ENCODE measurements around the gene FOXS1. TPM values are rescaled to one million over a fixed set of nuclear protein-coding genes. Genes with fewer than 3 reads are reported as not detected.

FOXS1 gene
- polyA plus RNA-seq, 1 of the 3 experiments (the other 2 are of a cell fraction): 0.99 TPM

GRCh38 chr20:31843881-31844280 lies 1.5 kb downstream of the FOXS1 start:
- TF ChIP-seq ZBTB33 (IDR thresholded peaks at IDR 0.05; ENCODE audit: borderline replicate concordance, low read depth) (no peak), GATA2 (CRISPR knock-in tag; IDR thresholded peaks at IDR 0.05) (no peak)
- Histone ChIP-seq H3K27ac (ENCODE audit: low read depth in 2 of 2, low read length in 1 of 2) (peak overlapping the region in 1 of 2 experiments; percentile 76; a peak in 1 of 4 replicates), H3F3A (replicated peaks; ENCODE audit: insufficient read depth) (peaks cover 13% of the 10 kb centered on the region), H3K9me3 (no peaks in the 10 kb centered on the region), H3K4me2 (peak overlapping the region; percentile 69; the same call in 1 of the 2 replicates), H3K4me1 (ENCODE audit: control insufficient read depth in 1 of 2, insufficient read depth in 2 of 2, low read depth in 1 of 2, low read length in 1 of 2) (peaks cover 25 to 31% of the 10 kb centered on the region in 2 experiments; a peak in 3 of 4 replicates), H3K79me2 (ENCODE audit: insufficient read depth) (no peaks in the 10 kb centered on the region), H4K20me1 (ENCODE audit: insufficient read depth) (no peaks in the 10 kb centered on the region), H3K9me2 (no peaks in the 10 kb centered on the region), H3K27me3 (ENCODE audit: insufficient read depth) (no peaks in the 10 kb centered on the region), H3K36me3 (replicated peaks in 1 of 2; ENCODE audit: control insufficient read depth in 1 of 2, insufficient read depth in 2 of 2, low read length in 1 of 2) (no peaks in the 10 kb centered on the region), H3K4me3 (ENCODE audit: low read depth in 2 of 2, low read length in 1 of 2) (no peak overlapping the region), H3K9ac (no peak overlapping the region), H2AFZ (ENCODE audit: low read depth) (no peak overlapping the region)
- ChIA-PET CTCF (interaction anchor here (1.7 to 15.5 kb wide), 4 partner anchors 9 to 188 kb away, joined by 10 to 174 read pairs (median 16); no protein-coding TSS in a partner anchor), POLR2A (no interaction called here)
- no peak for DNase-seq
- WGBS (ENCODE audit: low lambda C conversion rate): 93% methylated on average over 5 of the region's 5 CpGs

GRCh38 chr20:31843288-31843687 lies 2.1 kb downstream of the FOXS1 start:
- Histone ChIP-seq H3K27me3 (ENCODE audit: insufficient read depth) (no peaks in the 10 kb centered on the region), H3K36me3 (replicated peaks in 1 of 2; ENCODE audit: control insufficient read depth in 1 of 2, insufficient read depth in 2 of 2, low read length in 1 of 2) (no peaks in the 10 kb centered on the region), H3K9ac (peak overlapping the region; percentile 31; the same call in 1 of the 2 replicates), H4K20me1 (ENCODE audit: insufficient read depth) (no peaks in the 10 kb centered on the region), H3K4me3 (ENCODE audit: low read depth in 2 of 2, low read length in 1 of 2) (no peak overlapping the region), H3K27ac (ENCODE audit: low read depth in 2 of 2, low read length in 1 of 2) (peak overlapping the region; percentile 71 to 76; a peak in 3 of 4 replicates), H3K4me2 (peak overlapping the region; percentile 69; the same call in 1 of the 2 replicates), H3K79me2 (ENCODE audit: insufficient read depth) (no peaks in the 10 kb centered on the region), H2AFZ (ENCODE audit: low read depth) (no peak overlapping the region), H3K9me3 (no peaks in the 10 kb centered on the region), H3F3A (replicated peaks; ENCODE audit: insufficient read depth) (peaks cover 19% of the 10 kb centered on the region), H3K9me2 (no peaks in the 10 kb centered on the region), H3K4me1 (ENCODE audit: control insufficient read depth in 1 of 2, insufficient read depth in 2 of 2, low read depth in 1 of 2, low read length in 1 of 2) (peaks cover 31 to 36% of the 10 kb centered on the region in 2 experiments; a peak in 3 of 4 replicates)
- 82% methylated on average over 5 of the region's 6 CpGs for WGBS (ENCODE audit: low lambda C conversion rate)
- ChIA-PET POLR2A (no interaction called here), CTCF (interaction anchor here (0.9 to 15.5 kb wide), 4 partner anchors 9 to 210 kb away, joined by 4 to 174 read pairs (median 16); no protein-coding TSS in a partner anchor)
- TF ChIP-seq TEAD4 (IDR thresholded peaks at IDR 0.05; ENCODE audit: borderline replicate concordance, insufficient read depth) (no peak), FOXM1 (IDR thresholded peaks at IDR 0.05; ENCODE audit: low read depth) (no peak), USF1 (IDR thresholded peaks at IDR 0.05; ENCODE audit: borderline replicate concordance, low read depth) (no peak), MEF2A (IDR thresholded peaks at IDR 0.05; ENCODE audit: borderline replicate concordance, low read depth) (no peak), EP300 (IDR thresholded peaks at IDR 0.05; ENCODE audit: borderline replicate concordance in 1 of 2, low read depth in 1 of 2, low read length in 1 of 2) (no peak), REST (IDR thresholded peaks at IDR 0.05; ENCODE audit: low read depth, low read length) (no peak), YY1 (IDR thresholded peaks at IDR 0.05; ENCODE audit: low read depth) (no peak), MXI1 (IDR thresholded peaks at IDR 0.05; ENCODE audit: low read depth, low read length) (no peak)
- DNase-seq: no peak
